ENCODE results near the gene GSTP1.
A peak's percentile ranks its signal among the peaks of the same experiment; 100 is the strongest.
"Not testable (repeated sequence)": the region's sequence is repeated elsewhere in the genome, so short reads cannot be mapped to it uniquely, and the experiment has no call there.

Gene GSTP1

DNA sequence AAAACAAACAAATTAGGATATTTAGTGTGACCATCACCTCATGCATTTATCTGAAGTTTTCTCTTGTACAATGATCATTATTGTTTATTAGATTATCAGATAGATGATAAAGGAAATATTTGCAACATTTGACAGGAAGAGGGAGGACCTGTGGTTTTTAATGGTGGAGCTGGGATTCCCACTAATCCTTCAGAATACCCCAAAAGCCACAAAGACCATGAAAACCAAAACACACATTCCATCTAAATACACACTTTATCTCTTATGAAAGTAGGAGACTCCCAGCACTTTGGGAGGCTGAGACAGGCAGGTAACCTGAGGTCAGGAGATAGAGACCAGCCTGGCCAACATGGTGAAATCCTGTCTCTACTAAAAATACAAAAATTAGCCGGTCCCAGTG, 15.5 kb downstream of the GSTP1 start:
- no peak for DNase-seq

- no peak for DNase-seq
Measured at GRCh38 chr11:67600324-67601029, 16.9 kb downstream of the GSTP1 start.

DNA sequence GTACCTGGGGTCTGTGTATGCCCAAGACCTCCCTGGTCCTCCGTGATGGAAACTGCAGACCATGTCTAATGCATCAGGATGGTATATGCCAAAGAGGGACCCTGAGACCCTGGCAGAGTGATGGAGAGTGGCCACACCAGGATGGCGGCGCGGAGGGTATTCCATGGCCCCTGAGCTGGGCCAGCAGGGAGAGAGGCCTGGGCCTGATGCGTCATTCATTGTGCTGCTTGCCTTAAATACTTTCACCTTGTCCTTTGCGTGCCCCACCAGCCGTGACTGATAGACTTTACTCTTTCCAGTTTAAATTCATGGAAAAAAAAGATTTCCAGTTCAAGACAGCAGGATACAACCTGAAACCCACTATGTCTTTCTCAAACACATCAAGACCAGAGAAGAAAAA, 17.5 kb downstream of the GSTP1 start:
- DNase-seq = no peak

DNA sequence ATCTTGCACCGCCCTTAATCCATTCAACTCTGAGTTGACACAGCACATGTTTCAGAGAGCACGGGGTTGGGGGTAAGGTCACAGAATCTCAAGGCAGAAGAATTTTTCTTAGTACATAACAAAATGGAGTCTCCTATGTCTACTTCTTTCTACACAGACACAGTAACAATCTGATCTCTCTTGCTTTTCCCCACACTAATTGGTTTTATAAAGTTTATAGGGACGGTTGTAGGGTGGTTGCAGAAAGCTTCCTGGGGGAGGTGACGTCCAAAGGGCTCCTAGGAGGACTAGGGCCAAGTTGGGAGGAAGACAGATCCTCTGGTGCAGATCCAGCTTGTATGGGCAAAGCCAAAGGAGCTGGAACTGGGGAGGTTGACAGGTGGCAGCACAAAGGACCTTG, 20.5 kb downstream of the GSTP1 start:
- DNase-seq = not testable (repeated sequence)

GRCh38 chr11:67604815-67605214, 21.2 kb downstream of the GSTP1 start:
- no peak for DNase-seq

GRCh38 chr11:67605231-67606011, 21.8 kb downstream of the GSTP1 start:
- no peak for DNase-seq

GRCh38 chr11:67606093-67606491, 22.5 kb downstream of the GSTP1 start:
- no peak for DNase-seq

GRCh38 chr11:67606492-67607295, 23.1 kb downstream of the GSTP1 start, which contains the start of gene NDUFV1:
Gene NDUFV1 (plus strand): TSS chr11:67606936. CDS start chr11:67607005, 69 bp downstream.
- DNase-seq = peak; percentile 97 to 98

DNA sequence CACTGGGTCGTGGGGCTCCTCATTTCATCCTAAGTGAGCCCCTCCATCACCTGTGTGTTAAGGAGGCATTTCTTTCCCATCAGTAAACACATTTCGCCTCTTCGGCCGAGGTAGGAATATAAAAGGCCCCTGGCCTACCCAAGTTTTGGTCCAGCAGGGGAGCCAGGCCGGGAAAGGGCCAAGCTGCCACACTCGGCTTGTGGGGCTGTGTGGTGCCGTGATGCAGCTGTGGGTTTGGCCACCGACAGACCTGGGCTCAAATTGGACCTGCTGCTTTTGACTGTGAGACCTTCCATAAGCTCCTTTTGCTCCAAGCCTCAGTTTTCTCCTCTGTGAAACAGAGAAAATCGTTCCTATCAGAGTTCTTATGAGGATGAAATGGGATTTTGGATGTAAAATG, 23.9 kb downstream of the GSTP1 start:
- no peak for DNase-seq

GRCh38 chr11:67608486-67608885, 24.9 kb downstream of the GSTP1 start:
- DNase-seq = no peak

- DNase-seq = no peak
Measured at GRCh38 chr11:67609316-67609715, 25.7 kb downstream of the GSTP1 start.

DNA sequence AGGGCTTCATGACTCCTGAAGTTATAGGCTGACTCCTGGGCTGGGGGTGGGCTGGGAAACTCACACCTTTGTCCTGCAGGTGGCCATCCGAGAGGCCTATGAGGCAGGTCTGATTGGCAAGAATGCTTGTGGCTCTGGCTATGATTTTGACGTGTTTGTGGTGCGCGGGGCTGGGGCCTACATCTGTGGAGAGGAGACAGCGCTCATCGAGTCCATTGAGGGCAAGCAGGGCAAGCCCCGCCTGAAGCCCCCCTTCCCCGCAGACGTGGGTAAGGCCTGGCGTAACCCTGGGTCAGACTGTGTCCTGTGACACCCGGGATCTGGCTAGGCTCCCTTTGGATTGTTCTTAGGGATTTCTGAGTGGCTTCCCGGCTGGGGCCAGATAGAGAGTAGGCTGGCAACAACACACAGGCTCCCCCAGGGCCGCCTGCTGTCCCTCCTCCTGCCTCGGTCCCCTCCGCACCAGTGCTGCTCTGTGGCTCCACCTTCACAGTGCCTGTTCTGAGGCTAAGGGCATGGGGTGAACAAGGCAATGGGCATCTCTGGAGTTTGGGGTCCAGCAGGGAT, 26.8 kb downstream of the GSTP1 start:
- no peak for DNase-seq

DNA sequence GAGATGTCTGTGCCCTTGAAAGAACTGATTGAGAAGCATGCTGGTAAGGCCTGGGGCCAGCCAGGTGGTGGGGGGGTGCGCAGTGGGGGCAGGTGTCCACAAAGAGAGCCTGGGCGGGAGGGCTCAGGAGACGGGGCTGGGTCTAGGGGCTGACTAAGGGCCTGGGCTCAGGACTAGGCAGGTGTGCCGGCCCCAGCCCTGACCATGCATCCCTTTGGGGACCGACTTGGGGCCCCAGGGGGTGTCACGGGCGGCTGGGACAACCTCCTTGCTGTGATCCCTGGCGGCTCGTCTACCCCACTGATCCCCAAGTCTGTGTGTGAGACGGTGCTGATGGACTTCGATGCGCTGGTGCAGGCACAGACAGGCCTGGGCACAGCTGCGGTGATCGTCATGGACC, 27.6 kb downstream of the GSTP1 start:
- DNase-seq = no peak

DNA sequence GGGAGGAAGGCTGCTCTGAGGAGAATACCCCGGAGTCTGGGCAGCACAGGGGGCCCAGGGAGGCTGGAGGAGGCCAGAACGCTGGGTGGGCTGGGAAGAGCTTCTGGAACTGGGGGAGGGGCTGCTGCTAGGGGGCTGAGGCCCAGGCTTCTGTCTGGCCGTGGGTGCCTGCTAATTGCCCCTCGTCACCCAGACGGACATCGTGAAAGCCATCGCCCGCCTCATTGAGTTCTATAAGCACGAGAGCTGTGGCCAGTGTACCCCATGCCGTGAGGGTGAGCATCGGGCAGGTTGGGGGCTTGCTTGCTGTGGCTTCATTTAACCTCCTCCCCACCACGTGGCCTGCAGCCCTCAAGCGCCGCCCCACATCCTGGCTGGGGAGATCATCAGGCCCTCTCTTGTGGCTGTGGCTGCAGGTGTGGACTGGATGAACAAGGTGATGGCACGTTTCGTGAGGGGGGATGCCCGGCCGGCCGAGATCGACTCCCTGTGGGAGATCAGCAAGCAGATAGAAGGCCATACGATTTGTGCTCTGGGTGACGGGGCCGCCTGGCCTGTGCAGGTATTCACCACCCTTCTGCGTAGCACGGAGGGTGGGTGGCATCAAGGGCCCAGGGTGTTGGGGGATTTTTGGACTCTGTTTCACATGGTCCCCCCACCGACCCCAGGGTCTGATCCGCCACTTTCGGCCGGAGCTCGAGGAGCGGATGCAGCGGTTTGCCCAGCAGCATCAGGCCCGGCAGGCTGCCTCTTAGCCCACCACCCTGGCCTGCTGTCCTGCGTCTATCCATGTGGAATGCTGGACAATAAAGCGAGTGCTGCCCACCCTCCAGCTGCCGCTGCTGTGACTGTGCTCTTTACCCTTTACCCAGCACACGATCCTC, 28.3 kb downstream of the GSTP1 start:
- DNase-seq = no peak

DNA sequence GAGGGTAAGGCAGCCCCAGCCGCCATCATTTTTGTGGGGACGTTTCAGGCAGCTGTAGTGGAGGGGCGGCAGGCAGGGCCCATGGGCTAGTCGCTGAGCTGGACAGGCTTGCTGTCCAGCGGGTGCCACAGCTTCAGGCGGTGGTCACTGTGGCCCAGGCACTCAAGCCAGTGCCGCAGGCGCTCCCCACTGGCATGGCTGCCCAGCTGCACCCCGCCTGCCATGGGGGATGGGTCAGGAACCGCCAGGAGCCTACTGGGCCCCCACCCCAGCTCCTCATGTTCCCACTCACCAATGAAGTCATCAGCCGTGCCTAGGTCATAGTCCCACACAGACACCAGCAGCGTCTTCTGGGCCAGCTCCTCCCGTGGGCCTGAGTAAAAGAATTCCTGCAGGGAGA, 29.1 kb downstream of the GSTP1 start:
- no peak for DNase-seq

- no peak for DNase-seq
Measured at GRCh38 chr11:67613313-67613959, 29.8 kb downstream of the GSTP1 start.

- DNase-seq = peak; percentile 78 to 84
Measured at GRCh38 chr11:67613960-67614715, 30.5 kb downstream of the GSTP1 start.

DNA sequence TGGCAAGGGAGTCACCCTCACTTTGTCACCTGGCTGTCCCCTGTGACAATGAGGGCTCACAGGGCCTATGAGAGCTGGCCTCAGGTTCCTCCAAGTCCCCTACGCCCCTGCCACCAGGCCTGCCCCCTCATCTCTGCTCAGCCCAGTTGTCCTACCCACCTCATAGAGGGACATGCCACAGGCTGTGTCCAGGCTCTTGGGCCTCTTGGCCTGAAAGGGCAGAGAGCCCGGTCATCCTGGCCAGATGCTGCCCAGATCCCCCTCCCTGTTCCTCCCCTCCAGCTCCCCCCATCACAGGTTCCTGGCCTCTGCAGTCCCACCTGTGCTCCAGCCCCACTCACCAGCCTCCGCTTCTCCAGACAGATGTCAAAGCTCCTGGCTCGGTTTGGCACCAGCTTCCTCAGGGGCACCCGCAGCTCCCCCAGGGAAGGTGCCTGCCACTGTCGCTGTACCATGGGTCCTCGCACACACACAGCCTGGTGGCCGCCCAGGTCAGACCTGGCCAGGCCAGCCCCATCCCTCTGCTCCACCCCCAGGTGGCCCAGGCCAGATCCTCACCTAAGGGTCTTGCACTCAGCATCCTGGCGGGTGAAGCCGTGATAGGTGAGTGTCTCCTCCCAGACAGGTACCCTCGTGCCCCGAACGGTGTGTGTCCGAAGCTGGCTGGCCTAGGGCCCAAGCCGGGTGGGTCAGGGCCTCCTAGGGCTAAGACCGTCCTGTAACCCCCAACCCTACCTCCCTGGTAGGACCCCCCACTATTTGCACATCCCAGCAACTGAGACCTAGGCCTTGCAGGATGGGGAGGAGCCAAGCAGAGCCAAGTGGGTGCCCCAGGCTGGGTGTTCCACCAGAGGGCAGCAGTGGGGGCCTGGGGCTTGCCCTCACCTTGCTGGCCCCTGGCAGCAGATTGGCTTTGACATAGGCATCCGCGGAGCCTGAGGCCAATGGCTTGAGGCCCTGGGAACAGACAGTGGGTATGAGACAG, 31.4 kb downstream of the GSTP1 start:
- DNase-seq = peak; percentile 81 to 82

DNA sequence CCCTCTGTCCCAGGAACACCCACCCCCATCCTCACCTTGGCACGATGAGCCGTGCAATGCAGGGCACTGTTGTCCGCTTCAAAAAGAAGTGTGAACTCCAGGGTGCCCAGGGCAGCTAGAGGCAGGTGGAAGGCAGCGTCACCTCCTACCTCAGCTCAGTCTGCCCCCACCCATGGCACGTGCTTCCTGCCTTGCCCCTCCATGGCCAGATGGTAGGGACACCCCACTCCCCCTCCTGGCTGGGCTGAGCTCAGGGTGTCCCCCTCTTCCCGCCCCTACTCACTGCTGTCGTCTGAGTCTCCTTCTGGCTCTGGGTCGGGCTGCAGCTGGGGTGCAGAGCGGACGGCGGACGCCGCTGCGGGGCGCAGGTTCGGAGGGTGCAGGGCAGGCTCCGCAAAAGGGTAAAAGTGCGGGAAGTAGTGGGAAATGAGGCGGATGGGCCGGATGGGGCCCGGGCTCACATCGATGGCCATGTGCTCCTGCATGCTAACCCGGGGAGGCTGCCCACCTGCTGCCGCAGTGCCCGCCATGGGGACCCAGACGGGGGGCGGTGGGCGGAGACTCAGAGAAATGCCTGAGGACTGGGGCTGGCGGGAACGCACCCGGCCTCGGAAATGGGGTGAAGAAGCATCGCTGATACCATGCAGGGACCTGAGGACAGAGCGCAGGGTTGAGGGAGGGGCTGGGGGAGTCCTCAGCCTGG, 32.3 kb downstream of the GSTP1 start:
- no peak for DNase-seq

All from activated CD4-positive, alpha-beta T cell treated with anti-CD3 and anti-CD28 coated beads, Interleukin-2, amount 50 U/mL, for 48 hours (primary cell).